GM12892 (cell line): ENCODE measurements around the gene CORO7.

Source experiments
- DNase-seq: peaks from one replicate; pipeline ENCODE4 v3.0.0; 2011; ENCODE audit not compliant: insufficient read length
- FAIRE-seq: peaks from 2 replicates; lab custom pipeline; 2011; peaks lifted over from hg19 to GRCh38; lab: Jason Lieb, UNC
- POLR2A ChIP-seq: IDR thresholded peaks from 2 replicates; pipeline ENCODE4 v1.6.1; 2011; ENCODE audit warnings: low read depth, low read length, control low read depth
- POLR2AphosphoS5 ChIP-seq: IDR thresholded peaks from 2 replicates; pipeline ENCODE4 v1.6.1; 2011; ENCODE audit warnings: low read depth, low read length, control low read depth
- TAF1 ChIP-seq: IDR thresholded peaks from 2 replicates; pipeline ENCODE4 v1.6.1; 2011; ENCODE audit warnings: low read depth, mild to moderate bottlenecking, control low read depth, low read length, borderline replicate concordance

Gene CORO7

DNA sequence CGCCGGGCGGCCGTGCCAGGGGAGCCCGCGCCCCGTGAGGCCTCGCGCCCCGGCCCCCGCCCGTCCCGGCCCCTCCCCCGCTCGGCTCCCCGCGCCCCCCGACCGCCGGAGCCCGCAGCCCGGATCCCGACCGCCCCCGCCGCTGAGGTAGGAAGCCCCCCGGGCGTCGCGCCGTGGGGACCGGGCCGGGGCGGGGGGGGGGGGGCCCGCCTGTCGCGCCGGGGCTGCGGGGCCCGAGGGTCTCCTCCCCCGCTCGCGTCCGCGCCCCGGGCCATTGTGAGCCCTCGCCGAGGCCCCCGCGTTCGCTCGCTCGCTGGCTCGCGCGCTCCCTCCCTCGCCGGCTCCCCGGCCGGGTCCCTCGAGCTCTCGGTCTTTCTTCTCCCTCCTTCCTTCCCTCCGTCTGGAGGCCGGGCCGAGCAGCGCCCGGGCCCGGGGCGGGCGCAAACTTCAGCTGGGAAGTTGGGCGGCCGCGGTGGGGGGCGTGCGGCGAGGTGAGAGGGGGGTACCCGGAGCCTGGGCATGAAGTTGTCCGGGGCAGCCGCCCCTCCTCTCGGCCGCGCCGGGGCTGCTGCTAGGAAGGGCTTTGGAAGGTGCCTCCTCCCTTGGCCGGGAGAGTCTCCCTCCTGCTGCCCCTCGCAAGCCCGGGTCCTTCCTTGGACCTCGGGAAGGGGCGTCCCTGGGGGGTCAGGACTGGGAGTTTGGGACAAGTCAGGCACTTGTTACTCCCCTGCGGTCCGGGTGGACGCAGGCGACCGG, 100.1 kb downstream of the CORO7 start:
- TF ChIP-seq POLR2AphosphoS5 (no peak), POLR2A (no peak), TAF1 (no peak)
- FAIRE-seq (no peak), DNase-seq (no peak)

DNA sequence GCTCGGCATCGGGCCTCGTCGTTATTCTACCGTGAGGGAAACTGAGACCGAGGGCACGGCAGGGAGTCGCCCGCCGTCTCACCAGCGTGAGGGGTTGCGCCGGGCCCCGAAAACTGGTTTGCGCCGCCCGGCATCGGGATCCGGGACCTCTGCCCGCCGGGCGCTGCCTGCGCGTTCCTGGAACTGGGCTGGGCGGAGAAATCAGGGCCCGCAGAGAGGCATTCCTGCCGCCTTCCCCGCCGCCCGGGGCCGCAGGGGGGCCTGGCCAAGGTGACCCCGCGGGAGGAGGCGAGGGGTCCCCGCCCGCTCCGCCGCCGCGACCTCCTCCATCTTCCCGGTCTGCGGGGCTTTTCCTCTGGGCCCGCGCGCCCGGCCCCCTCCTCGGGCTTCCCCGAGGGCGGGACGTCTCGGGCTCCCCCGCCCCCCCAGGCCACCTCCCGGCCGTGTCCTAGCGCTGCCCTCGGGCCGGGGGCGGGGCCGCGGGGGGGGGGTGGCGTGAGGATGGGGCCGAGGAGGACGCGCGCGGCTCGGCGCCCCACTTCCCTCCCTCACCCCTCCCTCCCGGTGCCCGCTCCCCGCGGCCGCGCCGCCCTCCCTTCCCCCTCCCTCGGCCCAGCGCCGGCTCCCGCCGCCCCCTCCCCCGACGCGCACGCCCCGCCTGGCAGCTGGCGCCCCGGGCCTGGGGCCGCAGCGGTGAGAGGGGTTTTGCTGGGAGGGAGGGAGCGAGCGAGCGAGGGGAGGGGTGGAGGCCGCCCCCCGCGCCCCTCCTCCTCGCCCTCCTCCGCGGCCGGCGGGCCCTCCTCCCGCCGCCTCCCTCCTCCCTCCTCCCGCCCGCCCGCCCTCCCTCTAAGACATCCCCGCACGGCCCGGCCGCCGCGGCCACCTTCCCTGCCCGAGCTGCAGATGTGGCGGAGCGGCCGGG, 100.9 kb downstream of the CORO7 start, which contains the start of gene GLIS2:
TSS of gene GLIS2 (plus strand) at position 882 of the 922 bp plus-strand sequence. CDS start 16,214 bp downstream, outside the sequence.
- TF ChIP-seq TAF1 (no peak), POLR2AphosphoS5 (no peak), POLR2A (no peak)
- DNase-seq (no peak), FAIRE-seq (no peak)

DNA sequence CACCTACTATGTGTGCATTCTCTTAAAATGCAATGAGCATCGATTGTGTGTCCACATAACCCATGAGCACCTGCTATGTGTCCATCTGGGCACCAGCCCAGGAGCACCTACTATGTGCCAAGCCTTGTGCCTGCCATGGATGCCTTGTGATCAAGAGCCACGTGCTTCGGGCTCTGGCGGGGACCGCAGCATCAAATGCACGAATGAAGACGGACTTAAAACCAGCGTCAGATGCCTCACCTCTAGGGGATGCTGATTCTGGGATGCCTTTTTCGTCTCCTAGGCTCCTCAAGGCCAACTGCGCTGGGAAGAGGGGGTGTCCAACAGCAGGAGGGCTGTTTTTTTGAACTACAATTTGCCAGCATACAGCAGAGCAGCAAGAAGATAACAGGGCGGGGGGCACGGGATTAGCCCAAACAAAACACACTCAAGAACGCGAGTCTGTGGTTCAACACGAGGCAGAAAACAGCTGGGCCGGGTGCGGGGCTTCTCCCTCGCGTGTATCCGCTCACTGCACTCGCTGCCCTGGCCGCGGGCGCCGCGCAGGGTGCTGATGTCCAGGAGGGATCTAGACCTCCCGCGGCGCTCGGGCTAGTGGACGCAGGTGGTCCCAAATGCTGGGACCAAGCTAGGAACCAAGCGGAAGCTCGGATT, 101.7 kb downstream of the CORO7 start:
- no peak for DNase-seq
- TF ChIP-seq POLR2A = no peak
- TF ChIP-seq POLR2AphosphoS5 = no peak
- FAIRE-seq = peak; percentile 65

- peak; percentile 21 for FAIRE-seq
- TF ChIP-seq POLR2A (no peak), POLR2AphosphoS5 (no peak)
- peak; percentile 68 for DNase-seq
Measured at GRCh38 chr16:4313563-4314531, 102.5 kb downstream of the CORO7 start.

DNA sequence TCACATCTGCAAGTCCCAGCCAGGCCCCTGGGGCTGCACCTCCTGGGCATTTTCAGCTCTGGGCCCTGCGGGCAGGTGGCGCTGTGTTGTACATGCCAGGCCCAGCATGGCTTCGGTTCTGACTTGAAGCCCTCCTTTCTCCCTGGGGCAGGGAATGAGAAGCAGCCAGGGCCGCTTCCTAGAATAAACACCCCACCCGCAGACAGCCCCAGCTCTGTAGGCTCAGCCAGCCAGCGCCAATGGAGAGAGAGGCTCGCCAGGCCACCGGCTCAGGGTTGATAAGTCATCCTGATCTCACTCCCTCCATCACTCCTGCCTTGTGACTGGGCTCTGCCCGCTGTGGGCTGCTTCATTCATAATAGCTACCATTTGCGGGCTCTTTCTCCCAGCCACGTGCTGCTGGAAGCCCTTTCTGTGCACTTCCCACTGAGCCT, 106.5 kb downstream of the CORO7 start:
- TF ChIP-seq TAF1 = no peak
- DNase-seq (peak; percentile 64), FAIRE-seq (no peak)

- no peak for FAIRE-seq
- no peak for TF ChIP-seq TAF1
- no peak for TF ChIP-seq POLR2A
- TF ChIP-seq POLR2AphosphoS5 = no peak
- no peak for DNase-seq
Measured at GRCh38 chr16:4309102-4309832, 107.1 kb downstream of the CORO7 start.

GRCh38 chr16:4307215-4308037, 109.0 kb downstream of the CORO7 start:
- FAIRE-seq (peak; percentile 93), DNase-seq (peak; percentile 97)
- peak; percentile 81 for TF ChIP-seq POLR2AphosphoS5
- peak; percentile 79 for TF ChIP-seq POLR2A
- peak; percentile 58 for TF ChIP-seq TAF1

- DNase-seq (no peak), FAIRE-seq (peak; percentile 61)
- TF ChIP-seq POLR2A = peak; percentile 34; the same call in 1 of the 2 replicates
- TF ChIP-seq TAF1 = no peak
Measured at GRCh38 chr16:4306470-4307214, 109.8 kb downstream of the CORO7 start.
